ENCODE data around the gene C2CD5.
A peak's percentile ranks its signal among the peaks of the same experiment; 100 is the strongest.

Gene C2CD5

DNA sequence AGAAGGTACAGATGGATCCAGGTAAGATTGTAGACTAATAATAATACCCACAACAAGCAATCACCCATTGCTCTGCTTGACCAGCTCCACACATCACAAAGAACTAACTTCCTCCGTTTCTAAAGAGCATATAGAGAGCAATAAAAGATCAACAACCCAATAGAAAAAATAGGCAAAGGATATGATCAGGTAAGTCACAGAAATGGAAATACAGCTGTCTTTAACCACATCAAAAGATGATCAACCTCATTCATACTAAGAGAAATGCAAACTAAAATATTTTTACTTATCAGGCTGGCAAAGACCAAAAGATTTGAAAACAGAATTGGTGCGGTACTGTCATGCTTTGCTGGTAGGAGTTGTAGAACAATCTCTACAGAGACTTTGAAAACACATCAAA is 8.9 kb downstream of the C2CD5 start:
- Histone ChIP-seq H3K9ac (ENCODE audit: low read length in 2 of 2) (no peak overlapping the region), H3K4me3 (ENCODE audit: low read length in 2 of 2) (no peak overlapping the region), H3K27ac (ENCODE audit: low read length) (no peak overlapping the region), H3K27me3 (ENCODE audit: control insufficient read depth in 1 of 2, insufficient read depth in 2 of 2, low read length in 2 of 2) (no peaks in the 10 kb centered on the region), H3K4me1 (ENCODE audit: control insufficient read depth, insufficient read depth, low read length) (peaks cover 2% of the 10 kb centered on the region), H3K36me3 (ENCODE audit: control insufficient read depth in 2 of 2, insufficient read depth in 2 of 2, low read length in 2 of 2) (peaks cover 0 to 2% of the 10 kb centered on the region in 2 donors), H3K9me3 (ENCODE audit: control insufficient read depth in 2 of 2, low read length in 2 of 2) (no peaks in the 10 kb centered on the region)

DNA sequence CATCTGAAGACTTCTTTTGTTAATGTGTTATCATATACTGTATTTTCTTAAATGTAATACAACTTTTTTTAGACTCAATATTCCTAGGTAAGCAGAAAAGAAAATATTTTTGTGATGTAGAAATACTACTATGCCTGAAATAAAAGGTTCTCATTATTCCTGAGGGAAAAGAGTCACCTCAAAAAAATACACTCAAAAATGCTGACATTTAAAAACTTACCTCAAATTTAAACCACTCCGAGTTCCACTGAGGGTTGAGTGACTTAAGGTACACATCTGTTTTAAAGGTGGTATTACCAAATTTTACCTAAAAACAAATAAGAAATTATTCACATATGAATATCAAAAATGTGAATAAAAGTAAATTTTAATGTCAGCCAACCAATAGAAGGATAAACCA is 9.3 kb downstream of the C2CD5 start:
- no peak overlapping the region for H3K9ac ChIP-seq (ENCODE audit: low read length in 2 of 2)
- no peaks in the 10 kb centered on the region for H3K27me3 ChIP-seq (ENCODE audit: control insufficient read depth in 1 of 2, insufficient read depth in 2 of 2, low read length in 2 of 2)
- H3K36me3 ChIP-seq (ENCODE audit: control insufficient read depth in 2 of 2, insufficient read depth in 2 of 2, low read length in 2 of 2): peaks cover 0 to 2% of the 10 kb centered on the region in 2 donors
- no peaks in the 10 kb centered on the region for H3K9me3 ChIP-seq (ENCODE audit: control insufficient read depth in 2 of 2, low read length in 2 of 2)
- no peak overlapping the region for H3K27ac ChIP-seq (ENCODE audit: low read length)
- no peak overlapping the region for H3K4me3 ChIP-seq (ENCODE audit: low read length in 2 of 2)
- peaks cover 2% of the 10 kb centered on the region for H3K4me1 ChIP-seq (ENCODE audit: control insufficient read depth, insufficient read depth, low read length)

DNA sequence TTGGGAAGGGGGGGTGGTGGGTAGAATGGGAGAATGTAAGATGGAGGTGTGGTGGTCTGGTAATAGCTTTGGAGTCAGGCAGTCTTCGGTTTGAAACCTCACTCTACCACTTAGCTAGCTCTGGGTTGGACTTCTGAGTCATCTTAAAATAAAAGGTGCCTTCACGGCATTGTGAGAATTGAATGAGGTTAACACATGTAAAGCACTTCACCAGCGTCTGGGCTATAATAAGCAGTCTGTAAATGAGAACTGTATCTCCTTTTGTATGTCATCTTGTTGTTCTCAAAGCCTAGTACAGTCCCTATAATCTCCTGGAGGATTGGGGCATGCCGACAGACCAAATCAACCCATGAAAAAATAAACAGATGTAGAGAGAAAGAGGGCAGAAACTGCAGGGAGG is 11.2 kb downstream of the C2CD5 start:
- peaks cover 2% of the 10 kb centered on the region for H3K4me1 ChIP-seq (ENCODE audit: control insufficient read depth, insufficient read depth, low read length)
- H3K9ac ChIP-seq (ENCODE audit: low read length in 2 of 2): no peak overlapping the region
- H3K9me3 ChIP-seq (ENCODE audit: control insufficient read depth in 2 of 2, low read length in 2 of 2): no peaks in the 10 kb centered on the region
- H3K4me3 ChIP-seq (ENCODE audit: low read length in 2 of 2): no peak overlapping the region
- H3K27ac ChIP-seq (ENCODE audit: low read length): no peak overlapping the region
- peaks cover 0 to 2% of the 10 kb centered on the region in 2 donors for H3K36me3 ChIP-seq (ENCODE audit: control insufficient read depth in 2 of 2, insufficient read depth in 2 of 2, low read length in 2 of 2)
- no peaks in the 10 kb centered on the region for H3K27me3 ChIP-seq (ENCODE audit: control insufficient read depth in 1 of 2, insufficient read depth in 2 of 2, low read length in 2 of 2)

DNA sequence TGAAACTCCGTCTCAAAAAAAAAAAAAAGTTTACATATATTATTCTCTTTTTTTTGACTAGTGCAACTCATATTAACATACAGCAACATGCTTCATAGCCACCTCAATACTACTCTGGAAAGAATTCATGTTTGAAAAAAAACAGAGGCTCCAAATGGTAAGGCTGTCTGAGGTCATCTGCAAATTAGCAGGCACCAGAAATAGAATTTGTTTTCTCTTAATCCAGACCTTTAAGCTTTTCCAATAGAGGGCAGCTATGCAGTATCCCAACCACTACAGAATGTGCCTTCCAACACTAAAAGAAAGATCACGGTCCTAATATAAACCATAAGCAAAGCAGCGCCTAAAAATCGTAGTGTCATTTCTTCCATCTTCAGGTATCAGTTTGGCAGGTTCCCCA is 12.0 kb downstream of the C2CD5 start:
- Histone ChIP-seq H3K27me3 (ENCODE audit: control insufficient read depth in 1 of 2, insufficient read depth in 2 of 2, low read length in 2 of 2) (no peaks in the 10 kb centered on the region), H3K9me3 (ENCODE audit: control insufficient read depth in 2 of 2, low read length in 2 of 2) (no peaks in the 10 kb centered on the region), H3K27ac (ENCODE audit: low read length) (peak overlapping the region; percentile 20), H3K4me3 (ENCODE audit: low read length in 2 of 2) (no peak overlapping the region), H3K9ac (ENCODE audit: low read length in 2 of 2) (no peak overlapping the region), H3K36me3 (ENCODE audit: control insufficient read depth in 2 of 2, insufficient read depth in 2 of 2, low read length in 2 of 2) (peaks cover 0 to 2% of the 10 kb centered on the region in 2 donors), H3K4me1 (ENCODE audit: control insufficient read depth, insufficient read depth, low read length) (peaks cover 2% of the 10 kb centered on the region)

DNA sequence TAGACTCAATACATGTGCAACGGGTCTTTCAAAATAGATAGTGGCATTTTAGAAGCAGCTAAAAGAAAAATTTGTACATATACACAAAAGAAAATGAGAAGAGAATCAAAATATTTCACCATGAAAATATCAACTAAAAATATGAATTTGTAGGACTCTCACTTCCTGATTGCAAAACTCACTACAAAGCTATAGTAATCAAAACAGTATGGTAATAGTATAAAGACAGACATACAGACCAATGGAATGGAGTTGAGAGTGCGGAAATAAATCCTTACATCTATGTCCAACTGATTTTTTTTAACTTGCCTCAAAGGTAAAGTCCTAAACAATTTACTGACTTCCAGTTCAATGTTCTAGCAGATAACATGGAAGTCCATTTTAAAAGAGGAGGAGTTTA is 13.1 kb downstream of the C2CD5 start:
- H3K4me3 ChIP-seq (ENCODE audit: low read length in 2 of 2): no peak overlapping the region
- no peaks in the 10 kb centered on the region for H3K27me3 ChIP-seq (ENCODE audit: control insufficient read depth in 1 of 2, insufficient read depth in 2 of 2, low read length in 2 of 2)
- H3K9ac ChIP-seq (ENCODE audit: low read length in 2 of 2): no peak overlapping the region
- H3K4me1 ChIP-seq (ENCODE audit: control insufficient read depth, insufficient read depth, low read length): peaks cover 2% of the 10 kb centered on the region
- no peaks in the 10 kb centered on the region for H3K9me3 ChIP-seq (ENCODE audit: control insufficient read depth in 2 of 2, low read length in 2 of 2)
- peaks cover 0 to 2% of the 10 kb centered on the region in 2 donors for H3K36me3 ChIP-seq (ENCODE audit: control insufficient read depth in 2 of 2, insufficient read depth in 2 of 2, low read length in 2 of 2)
- no peak overlapping the region for H3K27ac ChIP-seq (ENCODE audit: low read length)

DNA sequence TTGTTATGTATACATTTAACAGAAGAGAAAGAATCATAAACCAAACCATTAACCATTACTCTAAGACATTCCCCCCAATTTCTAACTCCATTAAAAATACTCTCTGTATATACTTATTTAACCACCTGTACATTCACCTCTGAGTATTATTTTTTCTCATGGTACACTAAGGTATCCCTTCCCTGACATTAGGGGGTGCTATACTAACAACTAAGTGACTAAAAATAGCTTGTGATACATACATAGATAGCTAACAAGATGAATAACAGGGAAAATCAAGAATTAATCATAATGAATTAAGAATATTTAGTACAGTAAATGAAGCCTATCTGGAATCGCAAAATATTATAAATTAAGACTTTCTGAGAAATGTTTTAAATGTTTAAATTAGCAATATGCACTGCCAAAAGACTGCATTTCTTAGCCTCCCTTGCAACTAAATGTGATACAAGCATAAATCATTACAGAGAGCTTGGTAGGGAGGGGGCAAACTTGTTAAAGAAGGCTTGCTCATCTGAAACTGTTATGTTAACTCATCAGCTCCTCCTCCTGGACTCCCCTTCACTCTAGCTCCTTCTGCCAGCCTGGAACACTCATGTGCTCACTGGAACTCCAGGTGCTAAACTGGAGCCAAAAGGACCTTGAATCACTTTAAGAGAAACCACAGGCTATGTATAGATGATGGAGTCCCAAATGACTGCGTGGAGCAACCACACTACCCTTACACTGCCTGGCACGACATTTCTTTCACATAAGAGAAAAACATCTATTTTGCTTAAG is 14.9 kb downstream of the C2CD5 start:
- Histone ChIP-seq H3K27me3 (ENCODE audit: control insufficient read depth in 1 of 2, insufficient read depth in 2 of 2, low read length in 2 of 2) (no peaks in the 10 kb centered on the region), H3K4me1 (ENCODE audit: control insufficient read depth, insufficient read depth, low read length) (peaks cover 2% of the 10 kb centered on the region), H3K36me3 (ENCODE audit: control insufficient read depth in 2 of 2, insufficient read depth in 2 of 2, low read length in 2 of 2) (peaks cover 0 to 2% of the 10 kb centered on the region in 2 donors), H3K4me3 (ENCODE audit: low read length in 2 of 2) (no peak overlapping the region), H3K9ac (ENCODE audit: low read length in 2 of 2) (no peak overlapping the region), H3K9me3 (ENCODE audit: control insufficient read depth in 2 of 2, low read length in 2 of 2) (no peaks in the 10 kb centered on the region), H3K27ac (ENCODE audit: low read length) (no peak overlapping the region)

DNA sequence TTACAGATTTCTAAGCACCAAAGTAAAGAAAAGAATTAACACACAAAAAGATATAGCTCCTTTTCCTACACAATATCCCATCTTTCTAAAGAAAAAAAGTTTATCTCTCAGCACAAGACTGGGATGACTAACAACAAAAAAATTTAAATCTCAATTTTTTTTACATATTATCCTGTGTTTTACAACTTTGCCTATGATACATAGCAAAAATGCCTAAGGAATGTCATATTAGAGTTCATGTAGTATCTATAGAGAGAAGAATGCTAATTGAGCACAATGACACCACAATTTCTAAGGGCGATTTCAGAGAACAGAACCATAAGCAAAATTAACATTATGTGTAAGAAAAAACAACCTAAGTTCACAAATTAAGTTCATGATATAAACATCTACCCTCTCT is 16.3 kb downstream of the C2CD5 start:
- Histone ChIP-seq H3K4me1 (ENCODE audit: control insufficient read depth, insufficient read depth, low read length) (peaks cover 2% of the 10 kb centered on the region), H3K9me3 (ENCODE audit: control insufficient read depth in 2 of 2, low read length in 2 of 2) (no peaks in the 10 kb centered on the region), H3K27ac (ENCODE audit: low read length) (no peak overlapping the region), H3K27me3 (ENCODE audit: control insufficient read depth in 1 of 2, insufficient read depth in 2 of 2, low read length in 2 of 2) (no peaks in the 10 kb centered on the region), H3K36me3 (ENCODE audit: control insufficient read depth in 2 of 2, insufficient read depth in 2 of 2, low read length in 2 of 2) (peaks cover 3 to 9% of the 10 kb centered on the region in 2 donors), H3K4me3 (ENCODE audit: low read length in 2 of 2) (no peak overlapping the region), H3K9ac (ENCODE audit: low read length in 2 of 2) (no peak overlapping the region)

DNA sequence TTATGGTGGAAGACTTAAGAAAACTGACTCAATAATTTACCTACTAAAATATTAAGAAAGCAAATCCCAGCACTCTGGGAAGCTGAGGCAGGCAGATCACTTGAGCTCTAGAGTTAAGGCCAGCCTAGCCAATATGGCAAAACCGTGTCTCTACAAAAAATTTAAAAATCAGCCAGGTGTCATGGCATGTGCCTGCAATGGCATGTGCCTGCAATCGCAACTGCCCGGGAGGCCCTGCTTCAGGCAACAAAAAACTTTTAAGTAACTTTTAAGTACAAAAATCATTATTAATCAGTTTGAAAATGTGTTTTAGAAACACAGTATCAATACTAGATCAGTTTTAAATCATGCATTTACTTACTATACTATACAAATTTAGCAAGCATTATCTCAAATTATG is 17.5 kb downstream of the C2CD5 start:
- peaks cover 2% of the 10 kb centered on the region for H3K4me1 ChIP-seq (ENCODE audit: control insufficient read depth, insufficient read depth, low read length)
- H3K9ac ChIP-seq (ENCODE audit: low read length in 2 of 2): no peak overlapping the region
- no peak overlapping the region for H3K4me3 ChIP-seq (ENCODE audit: low read length in 2 of 2)
- H3K36me3 ChIP-seq (ENCODE audit: control insufficient read depth in 2 of 2, insufficient read depth in 2 of 2, low read length in 2 of 2): peaks cover 8 to 15% of the 10 kb centered on the region in 2 donors
- H3K27me3 ChIP-seq (ENCODE audit: control insufficient read depth in 1 of 2, insufficient read depth in 2 of 2, low read length in 2 of 2): no peaks in the 10 kb centered on the region
- H3K9me3 ChIP-seq (ENCODE audit: control insufficient read depth in 2 of 2, low read length in 2 of 2): no peaks in the 10 kb centered on the region
- no peak overlapping the region for H3K27ac ChIP-seq (ENCODE audit: low read length)

DNA sequence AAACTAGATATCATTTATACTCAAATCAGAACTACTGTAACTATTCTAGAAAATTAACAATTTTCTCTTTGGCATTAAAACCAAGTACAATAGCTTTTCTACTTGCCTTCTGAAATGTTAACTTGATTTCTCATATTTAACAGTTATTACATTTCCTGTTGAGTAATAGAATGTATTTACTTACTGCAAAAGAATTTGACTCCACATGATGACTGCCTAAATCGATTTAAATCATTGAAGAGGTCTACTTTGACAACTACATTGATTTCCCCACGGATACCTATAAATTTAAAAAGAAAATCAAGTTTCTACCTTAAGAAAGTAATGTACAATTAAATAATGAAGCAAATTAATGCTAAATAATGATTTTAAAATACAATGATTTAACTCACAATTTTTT is 18.9 kb downstream of the C2CD5 start:
- H3K9ac ChIP-seq (ENCODE audit: low read length in 2 of 2): no peak overlapping the region
- no peaks in the 10 kb centered on the region for H3K27me3 ChIP-seq (ENCODE audit: control insufficient read depth in 1 of 2, insufficient read depth in 2 of 2, low read length in 2 of 2)
- peaks cover 9 to 18% of the 10 kb centered on the region in 2 donors for H3K36me3 ChIP-seq (ENCODE audit: control insufficient read depth in 2 of 2, insufficient read depth in 2 of 2, low read length in 2 of 2)
- no peaks in the 10 kb centered on the region for H3K4me1 ChIP-seq (ENCODE audit: control insufficient read depth, insufficient read depth, low read length)
- H3K4me3 ChIP-seq (ENCODE audit: low read length in 2 of 2): no peak overlapping the region
- no peaks in the 10 kb centered on the region for H3K9me3 ChIP-seq (ENCODE audit: control insufficient read depth in 2 of 2, low read length in 2 of 2)
- H3K27ac ChIP-seq (ENCODE audit: low read length): no peak overlapping the region

DNA sequence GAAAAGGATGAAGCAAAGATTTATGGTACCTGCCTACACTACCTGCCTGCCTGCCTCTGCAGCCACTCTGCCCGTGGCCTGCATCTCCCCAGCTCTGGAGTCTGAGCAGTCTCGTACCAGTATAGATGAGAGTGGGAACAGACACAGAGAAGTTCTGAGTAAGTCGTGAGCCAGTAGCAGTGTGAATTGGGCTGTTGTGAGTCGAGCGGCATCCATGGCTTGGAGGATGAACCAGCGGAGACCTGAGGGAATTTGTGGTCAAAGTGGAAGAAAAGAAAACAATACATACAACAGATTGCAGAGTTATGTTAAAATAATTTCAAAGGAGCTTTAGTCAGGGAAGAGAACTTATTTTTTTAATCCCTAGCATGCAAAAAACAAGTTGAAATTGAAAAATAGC is 25.3 kb downstream of the C2CD5 start:
- Histone ChIP-seq H3K4me1 (ENCODE audit: control insufficient read depth, insufficient read depth, low read length) (no peaks in the 10 kb centered on the region), H3K27ac (ENCODE audit: low read length) (no peak overlapping the region), H3K27me3 (ENCODE audit: control insufficient read depth in 1 of 2, insufficient read depth in 2 of 2, low read length in 2 of 2) (no peaks in the 10 kb centered on the region), H3K9me3 (ENCODE audit: control insufficient read depth in 2 of 2, low read length in 2 of 2) (no peaks in the 10 kb centered on the region), H3K36me3 (ENCODE audit: control insufficient read depth in 2 of 2, insufficient read depth in 2 of 2, low read length in 2 of 2) (peaks cover 10 to 18% of the 10 kb centered on the region in 2 donors), H3K4me3 (ENCODE audit: low read length in 2 of 2) (no peak overlapping the region), H3K9ac (ENCODE audit: low read length in 2 of 2) (no peak overlapping the region)

DNA sequence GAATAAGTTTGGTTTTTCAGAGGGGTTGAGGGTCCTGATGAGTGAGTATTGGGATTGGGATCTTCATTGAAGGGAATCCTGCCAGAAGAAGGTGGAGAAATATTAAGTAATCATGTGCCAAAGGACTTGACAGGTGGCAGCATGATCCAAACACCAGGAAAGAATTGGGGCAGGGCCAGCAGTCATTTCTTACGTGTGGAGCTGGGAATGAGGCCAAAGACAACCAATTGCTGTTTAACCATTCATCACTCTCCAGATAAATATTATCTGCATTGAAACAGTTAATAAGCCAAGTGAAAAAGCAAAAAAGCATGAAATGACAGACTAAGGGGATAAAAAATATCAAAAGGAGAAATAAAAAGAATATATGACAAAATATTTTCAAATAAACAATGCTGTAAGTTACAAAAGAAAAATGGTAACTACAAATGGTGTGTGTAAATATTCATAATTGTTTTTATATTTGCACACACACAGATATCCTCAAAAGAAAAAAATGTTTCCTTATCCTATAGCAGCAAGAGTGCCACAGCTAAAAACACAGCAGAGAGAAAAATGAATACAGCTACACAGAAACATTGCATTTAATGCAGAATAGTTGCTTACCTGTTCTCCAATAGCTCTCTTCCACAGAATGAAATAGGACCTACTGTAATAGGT is 26.2 kb downstream of the C2CD5 start:
- no peak overlapping the region for H3K9ac ChIP-seq (ENCODE audit: low read length in 2 of 2)
- H3K27ac ChIP-seq (ENCODE audit: low read length): no peak overlapping the region
- H3K4me1 ChIP-seq (ENCODE audit: control insufficient read depth, insufficient read depth, low read length): no peaks in the 10 kb centered on the region
- peaks cover 8 to 13% of the 10 kb centered on the region in 2 donors for H3K36me3 ChIP-seq (ENCODE audit: control insufficient read depth in 2 of 2, insufficient read depth in 2 of 2, low read length in 2 of 2)
- H3K27me3 ChIP-seq (ENCODE audit: control insufficient read depth in 1 of 2, insufficient read depth in 2 of 2, low read length in 2 of 2): no peaks in the 10 kb centered on the region
- H3K4me3 ChIP-seq (ENCODE audit: low read length in 2 of 2): no peak overlapping the region
- H3K9me3 ChIP-seq (ENCODE audit: control insufficient read depth in 2 of 2, low read length in 2 of 2): no peaks in the 10 kb centered on the region
